SK-N-SH (cell line): ENCODE results near the gene COL15A1. TPM values are rescaled to one million over a fixed set of nuclear protein-coding genes. Genes with fewer than 3 reads are reported as not detected.
"Not testable (repeated sequence)": the region's sequence is repeated elsewhere in the genome, so short reads cannot be mapped to it uniquely, and the experiment has no call there.

Experiments used
- CTCF ChIA-PET: fragments of 300-600, 350-600 bp; formaldehyde crosslinking; extraction: SDS; loops from one replicate; lab custom pipeline; 2021; lab: Yijun Ruan, JAX
- POLR2A ChIA-PET: fragments of 350-600 bp; sonication (Branson Sonifier 250); formaldehyde crosslinking; extraction: SDS; loops from one replicate; lab custom pipeline; 2020; ENCODE audit warnings: antibody characterized with exemption, inconsistent platforms; lab: Yijun Ruan, JAX
- DNase-seq: peaks from one replicate; pipeline ENCODE4 v3.0.0; 2012
- H2AFZ ChIP-seq: fragments of 200-600 bp; sonication (generic); 2 replicates; pipeline ENCODE4 v1.8.1; 2016; ENCODE audit warnings: antibody characterized with exemption, mild to moderate bottlenecking, low read depth
- H3F3A ChIP-seq: fragments of 200-600 bp; sonication (generic); replicated peaks from 2 replicates; pipeline ENCODE3; 2016; ENCODE audit warnings: antibody characterized with exemption, mild to moderate bottlenecking; ENCODE audit not compliant: insufficient read depth
- H3K27ac ChIP-seq, 2 experiments: fragments of 200-500 bp in 1 of 2; fragments of 200-600 bp in 1 of 2; sonication (Bioruptor generic) in 1 of 2; sonication (generic), shearing (Covaris generic) in 1 of 2; 2 replicates each; pipeline versions ENCODE4 v1.5.1 to v1.6.1; 2014 to 2016; ENCODE audit warnings: low read depth in 2 of 2, inconsistent platforms in 1 of 2, low read length in 1 of 2, mild to moderate bottlenecking in 1 of 2, mixed read lengths in 1 of 2
- H3K27me3 ChIP-seq: fragments of 200-600 bp; sonication (generic), shearing (Covaris generic); 2 replicates; pipeline ENCODE4 v1.6.1; 2016; ENCODE audit warnings: mixed run types; ENCODE audit not compliant: insufficient read depth
- H3K36me3 ChIP-seq, 2 experiments: fragments of 200-500 bp in 1 of 2; fragments of 200-600 bp in 1 of 2; sonication (Bioruptor generic) in 1 of 2; sonication (generic) in 1 of 2; replicated peaks in 1 of 2; 2 replicates each; pipeline versions ENCODE3 to v1.5.1; 2014 to 2016; ENCODE audit warnings: low read length in 1 of 2, mild to moderate bottlenecking in 1 of 2; ENCODE audit not compliant: insufficient read depth in 2 of 2, control insufficient read depth in 1 of 2
- H3K4me1 ChIP-seq, 2 experiments: fragments of 200-500 bp in 1 of 2; fragments of 200-600 bp in 1 of 2; sonication (Bioruptor generic) in 1 of 2; sonication (generic), shearing (Covaris generic) in 1 of 2; 2 replicates each; pipeline versions ENCODE4 v1.5.1 to v1.6.1; 2014 to 2016; ENCODE audit warnings: low read depth in 1 of 2, low read length in 1 of 2, mixed run types in 1 of 2; ENCODE audit not compliant: insufficient read depth in 2 of 2, control insufficient read depth in 1 of 2
- H3K4me2 ChIP-seq: fragments of 200-600 bp; sonication (generic), shearing (Covaris generic); 2 replicates; pipeline ENCODE4 v1.6.1; 2017; ENCODE audit warnings: mixed run types
- H3K4me3 ChIP-seq, 2 experiments: fragments of 200-500 bp in 1 of 2; fragments of 200-600 bp in 1 of 2; sonication (Bioruptor generic) in 1 of 2; sonication (generic), shearing (Covaris generic) in 1 of 2; 2 replicates each; pipeline versions ENCODE4 v1.5.1 to v1.8.1; 2014 to 2016; ENCODE audit warnings: low read depth in 2 of 2, inconsistent platforms in 1 of 2, low read length in 1 of 2, mild to moderate bottlenecking in 1 of 2, mixed read lengths in 1 of 2, moderate library complexity in 1 of 2
- H3K79me2 ChIP-seq: fragments of 200-600 bp; sonication (generic); 2 replicates; pipeline ENCODE4 v1.8.1; 2017; ENCODE audit warnings: mild to moderate bottlenecking; ENCODE audit not compliant: insufficient read depth
- H3K9ac ChIP-seq: fragments of 200-600 bp; sonication (generic); 2 replicates; pipeline ENCODE4 v1.6.1; 2017; ENCODE audit warnings: mixed run types
- H3K9me2 ChIP-seq: fragments of 200-600 bp; sonication (generic); 2 replicates; pipeline ENCODE4 v1.6.1; 2017; ENCODE audit warnings: mixed run types
- H3K9me3 ChIP-seq: fragments of 200-600 bp; sonication (generic); 2 replicates; pipeline ENCODE4 v1.6.1; 2017; ENCODE audit warnings: mixed run types, mild to moderate bottlenecking, moderate library complexity
- H4K20me1 ChIP-seq: fragments of 200-600 bp; sonication (generic); 2 replicates; pipeline ENCODE4 v1.6.1; 2017; ENCODE audit warnings: mild to moderate bottlenecking, mixed run types; ENCODE audit not compliant: insufficient read depth
- EP300 ChIP-seq, 2 experiments: IDR thresholded peaks; 2 replicates each; pipeline versions ENCODE4 v1.4.0 to v1.6.1; 2012; ENCODE audit warnings: borderline replicate concordance in 1 of 2, low read depth in 1 of 2, low read length in 1 of 2
- EZH2phosphoT487 ChIP-seq: fragments of 200-600 bp; sonication (generic); IDR thresholded peaks from 2 replicates; pipeline ENCODE4 v1.6.1; 2017; ENCODE audit warnings: low read depth, mixed run types, mild to moderate bottlenecking, antibody characterized with exemption, moderate library complexity, borderline replicate concordance
- FOSL2 ChIP-seq: IDR thresholded peaks from 2 replicates; pipeline ENCODE4 v1.4.0; 2012; ENCODE audit warnings: low read depth, mild to moderate bottlenecking, moderate library complexity, borderline replicate concordance
- FOXM1 ChIP-seq: IDR thresholded peaks from 2 replicates; pipeline ENCODE4 v1.4.0; 2012; ENCODE audit warnings: low read depth, mild to moderate bottlenecking
- GABPA ChIP-seq: IDR thresholded peaks from 2 replicates; pipeline ENCODE4 v1.4.0; 2012; ENCODE audit warnings: low read depth, mild to moderate bottlenecking
- GATA2 ChIP-seq: sonication (generic); formaldehyde crosslinking; IDR thresholded peaks from 2 replicates; pipeline ENCODE4 v1.5.0; 2020; ENCODE audit warnings: mild to moderate bottlenecking, missing genetic modification reagents
- MEF2A ChIP-seq: IDR thresholded peaks from 2 replicates; pipeline ENCODE4 v1.4.0; 2012; ENCODE audit warnings: low read depth, borderline replicate concordance
- POLR2AphosphoS5 ChIP-seq: IDR thresholded peaks from 2 replicates; pipeline ENCODE4 v1.6.1; 2012; ENCODE audit warnings: low read depth, low read length
- RXRA ChIP-seq: IDR thresholded peaks from 2 replicates; pipeline ENCODE4 v1.4.0; 2012; ENCODE audit warnings: low read depth, mild to moderate bottlenecking, borderline replicate concordance
- TEAD4 ChIP-seq: IDR thresholded peaks from 2 replicates; pipeline ENCODE4 v1.4.0; 2012; ENCODE audit warnings: mild to moderate bottlenecking, borderline replicate concordance; ENCODE audit not compliant: insufficient read depth
- ZBTB33 ChIP-seq: IDR thresholded peaks from 2 replicates; pipeline ENCODE4 v1.4.0; 2012; ENCODE audit warnings: low read depth, borderline replicate concordance
- WGBS: methylation state at CpG from one replicate; pipeline ENCODE4 v1.1.6; 2017; ENCODE audit warnings: low lambda C conversion rate; 5-methylcytosine and 5-hydroxymethylcytosine counted together
- polyA plus RNA-seq, 3 experiments: library from polyadenylated mRNA; depleted of rRNA; stranded (reverse); fragments of >200 nt; gene quantifications; 2 replicates each; pipeline ENCODE4 v1.2.3, GENCODE V29; 2012
- TF ChIP-seq, protein P1 (sequence below): IDR thresholded peaks from 2 replicates; pipeline ENCODE4 v1.4.0; 2012; ENCODE audit warnings: low read depth

Gene COL15A1
- polyA plus RNA-seq, 1 of the 3 experiments (the other 2 are of a cell fraction) = 0.84 TPM

DNA sequence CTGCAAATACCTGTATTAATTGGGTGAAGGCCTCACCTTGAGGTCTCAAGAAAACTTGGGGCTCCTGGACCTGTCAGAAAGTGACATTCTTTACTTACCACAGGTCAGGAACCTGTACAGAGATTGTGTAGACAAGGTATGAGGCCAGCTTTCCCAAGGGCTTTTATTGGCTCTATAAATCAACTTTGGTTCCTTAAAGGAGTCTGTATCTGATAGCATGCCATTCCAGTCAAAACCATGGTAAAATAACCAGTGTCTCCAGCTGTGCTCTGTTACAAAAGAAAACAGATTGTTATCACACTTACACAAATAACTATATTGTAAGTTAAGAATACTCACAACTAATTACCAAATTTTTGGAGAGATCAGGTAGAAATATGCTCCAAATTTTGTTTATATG lies 64.5 kb downstream of the COL15A1 start:
- Histone ChIP-seq H3K4me2 (no peak overlapping the region), H3K9me2 (no peaks in the 10 kb centered on the region), H3K27ac (no peak overlapping the region), H3K79me2 (no peaks in the 10 kb centered on the region), H3K9me3 (peaks cover 19% of the 10 kb centered on the region), H3K27me3 (no peaks in the 10 kb centered on the region), H3F3A (peaks cover 6% of the 10 kb centered on the region), H3K9ac (no peak overlapping the region), H2AFZ (no peak overlapping the region), H3K4me1 (no peaks in the 10 kb centered on the region), H4K20me1 (no peaks in the 10 kb centered on the region), H3K36me3 (peaks cover 0 to 4% of the 10 kb centered on the region in 2 experiments), H3K4me3 (no peak overlapping the region)
- ChIA-PET CTCF (interaction anchor here (0.6 to 1.0 kb wide), 2 partner anchors 8 to 33 kb away, joined by 3 read pairs; no protein-coding TSS in a partner anchor), POLR2A (no interaction called here)
- DNase-seq = no peak
- no peak for TF ChIP-seq GATA2 (CRISPR knock-in tag)
- TF ChIP-seq GABPA = no peak
- TF ChIP-seq, protein P1, sequence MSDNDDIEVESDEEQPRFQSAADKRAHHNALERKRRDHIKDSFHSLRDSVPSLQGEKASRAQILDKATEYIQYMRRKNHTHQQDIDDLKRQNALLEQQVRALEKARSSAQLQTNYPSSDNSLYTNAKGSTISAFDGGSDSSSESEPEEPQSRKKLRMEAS = no peak
- no peak for TF ChIP-seq FOXM1
- TF ChIP-seq EP300 (IDR thresholded peaks at IDR 0.05; ENCODE audit: borderline replicate concordance in 1 of 2, low read depth in 1 of 2, low read length in 1 of 2) = no peak
- no peak for TF ChIP-seq FOSL2
- no peak for TF ChIP-seq POLR2AphosphoS5
- no peak for TF ChIP-seq MEF2A
- no peak for TF ChIP-seq ZBTB33
- TF ChIP-seq TEAD4 = no peak

- H3K79me2 ChIP-seq, H3K9ac ChIP-seq, CTCF ChIA-PET, POLR2A ChIA-PET, H3K27ac ChIP-seq, H3K27me3 ChIP-seq, DNase-seq, H3K9me2 ChIP-seq, H3F3A ChIP-seq, H3K4me3 ChIP-seq, H3K4me1 ChIP-seq, H3K36me3 ChIP-seq, H3K4me2 ChIP-seq, H4K20me1 ChIP-seq, H2AFZ ChIP-seq: not testable (repeated sequence)
- peaks cover 19% of the 10 kb centered on the region for H3K9me3 ChIP-seq
- 35% methylated on average over 7 of the region's 8 CpGs for WGBS
These were observed 66.7 kb downstream of the COL15A1 start for GRCh38 chr9:99010393-99010792.

GRCh38 chr9:99011161-99011709 lies 67.5 kb downstream of the COL15A1 start:
- POLR2A ChIA-PET = no interaction called here
- Histone ChIP-seq H3K4me3 (no peak overlapping the region), H4K20me1 (no peaks in the 10 kb centered on the region), H2AFZ (no peak overlapping the region), H3K79me2 (no peaks in the 10 kb centered on the region), H3K4me2 (no peak overlapping the region), H3F3A (peaks cover 6% of the 10 kb centered on the region), H3K4me1 (no peaks in the 10 kb centered on the region), H3K27me3 (no peaks in the 10 kb centered on the region), H3K36me3 (peaks cover 0 to 4% of the 10 kb centered on the region in 2 experiments), H3K9ac (no peak overlapping the region), H3K9me3 (peaks cover 19% of the 10 kb centered on the region), H3K27ac (no peak overlapping the region), H3K9me2 (no peaks in the 10 kb centered on the region)
- TF ChIP-seq RXRA (no peak), EZH2phosphoT487 (no peak)
- DNase-seq = no peak
- CTCF ChIA-PET = interaction anchor here (1.3 kb wide), 1 partner anchor 13 kb away, joined by 4 read pairs; no protein-coding TSS in a partner anchor
